Fibroblast of lung (primary cell): ENCODE results near the gene WWC2.

Source experiments
- CTCF ChIP-seq, 2 donors: IDR thresholded peaks in 1 of 2; conservative IDR thresholded peaks in 1 of 2; 1 replicate in 1 of 2; 2 replicates in 1 of 2; pipeline ENCODE4 v1.5.1; 2011 to 2012; ENCODE audit warnings: low read length in 2 of 2, control low read depth in 1 of 2, inconsistent platforms in 1 of 2, low read depth in 1 of 2, mild to moderate bottlenecking in 1 of 2
- EZH2 ChIP-seq: IDR thresholded peaks from 2 replicates; pipeline ENCODE4 v1.5.1; 2012; ENCODE audit warnings: low read length, control low read depth, mild to moderate bottlenecking; ENCODE audit errors: missing control alignments

GRCh38 chr4:183284258-183284785, 185.3 kb downstream of the WWC2 start:
- no peak for TF ChIP-seq CTCF (conservative IDR thresholded peaks at IDR 0.05 in 1 of 2, IDR thresholded peaks at IDR 0.05 in 1 of 2; ENCODE audit: low read depth in 1 of 2, low read length in 2 of 2)
- TF ChIP-seq EZH2, result no peak
